Fibroblast of the aortic adventitia (primary cell): ENCODE results near the gene PREX1. TPM values are rescaled to one million over a fixed set of nuclear protein-coding genes. Genes with fewer than 3 reads are reported as not detected.

Source experiments
- DNase-seq: peaks from one replicate; pipeline ENCODE4 v3.0.0-alpha.2; 2010; ENCODE audit warnings: low read depth
- H3K4me3 ChIP-seq: 2 replicates; pipeline ENCODE4 v1.5.1; 2011; ENCODE audit warnings: low read depth, mild to moderate bottlenecking, control low read depth, low read length, moderate library complexity
- total RNA-seq: library from RNA; depleted of rRNA; stranded (reverse); fragments of >200 nt; gene quantifications from 2 replicates; pipeline ENCODE4 v1.2.3, GENCODE V29; 2012; ENCODE audit warnings: low replicate concordance
- TF ChIP-seq, protein P1 (sequence below): IDR thresholded peaks from 2 replicates; pipeline ENCODE4 v1.5.1; 2011; ENCODE audit warnings: mild to moderate bottlenecking, low read length, control low read depth, inconsistent platforms; ENCODE audit not compliant: insufficient read depth

PREX1 gene
- total RNA-seq, 1 donor, result 13.0 TPM

DNA sequence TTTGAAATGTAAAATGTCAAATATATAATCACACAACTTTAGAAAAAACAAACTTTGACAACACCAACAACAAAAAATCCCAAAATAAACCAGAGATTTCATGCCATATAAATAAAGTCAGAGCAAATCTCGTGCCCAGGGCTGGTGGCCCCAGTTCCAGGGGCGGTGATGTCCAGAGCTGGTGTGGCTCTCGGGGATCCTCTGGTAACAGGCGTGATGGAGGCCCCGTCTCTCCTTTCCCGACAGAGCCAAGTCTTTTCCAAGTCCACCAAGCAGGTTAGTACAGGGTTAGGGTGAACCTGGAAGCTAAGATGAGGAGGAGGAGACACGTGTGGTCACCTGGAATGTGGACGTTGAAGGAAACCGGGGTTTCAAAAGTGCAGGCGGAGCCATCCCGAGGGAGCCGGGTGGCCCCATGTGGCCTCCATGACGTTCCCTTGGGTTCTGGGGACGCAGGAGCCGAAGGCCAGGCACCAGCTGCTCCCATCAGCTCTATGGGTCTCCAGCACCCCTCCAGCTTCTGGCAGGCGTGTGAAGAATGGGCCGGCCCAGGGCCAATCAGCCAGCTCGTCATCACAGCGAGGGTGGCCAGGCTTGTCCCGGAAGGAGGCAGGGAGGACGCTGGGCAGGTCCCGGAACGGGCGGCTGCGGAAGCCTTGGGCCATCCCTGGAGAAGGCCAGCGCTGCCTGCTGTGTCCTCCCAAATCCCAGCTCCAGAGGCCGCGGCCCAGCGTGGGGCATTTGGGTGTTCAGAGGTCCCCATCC is 202.5 kb downstream of the PREX1 start:
- DNase-seq, result no peak
- no peak overlapping the region for H3K4me3 ChIP-seq
- TF ChIP-seq, protein P1, sequence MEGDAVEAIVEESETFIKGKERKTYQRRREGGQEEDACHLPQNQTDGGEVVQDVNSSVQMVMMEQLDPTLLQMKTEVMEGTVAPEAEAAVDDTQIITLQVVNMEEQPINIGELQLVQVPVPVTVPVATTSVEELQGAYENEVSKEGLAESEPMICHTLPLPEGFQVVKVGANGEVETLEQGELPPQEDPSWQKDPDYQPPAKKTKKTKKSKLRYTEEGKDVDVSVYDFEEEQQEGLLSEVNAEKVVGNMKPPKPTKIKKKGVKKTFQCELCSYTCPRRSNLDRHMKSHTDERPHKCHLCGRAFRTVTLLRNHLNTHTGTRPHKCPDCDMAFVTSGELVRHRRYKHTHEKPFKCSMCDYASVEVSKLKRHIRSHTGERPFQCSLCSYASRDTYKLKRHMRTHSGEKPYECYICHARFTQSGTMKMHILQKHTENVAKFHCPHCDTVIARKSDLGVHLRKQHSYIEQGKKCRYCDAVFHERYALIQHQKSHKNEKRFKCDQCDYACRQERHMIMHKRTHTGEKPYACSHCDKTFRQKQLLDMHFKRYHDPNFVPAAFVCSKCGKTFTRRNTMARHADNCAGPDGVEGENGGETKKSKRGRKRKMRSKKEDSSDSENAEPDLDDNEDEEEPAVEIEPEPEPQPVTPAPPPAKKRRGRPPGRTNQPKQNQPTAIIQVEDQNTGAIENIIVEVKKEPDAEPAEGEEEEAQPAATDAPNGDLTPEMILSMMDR, result no peak

DNA sequence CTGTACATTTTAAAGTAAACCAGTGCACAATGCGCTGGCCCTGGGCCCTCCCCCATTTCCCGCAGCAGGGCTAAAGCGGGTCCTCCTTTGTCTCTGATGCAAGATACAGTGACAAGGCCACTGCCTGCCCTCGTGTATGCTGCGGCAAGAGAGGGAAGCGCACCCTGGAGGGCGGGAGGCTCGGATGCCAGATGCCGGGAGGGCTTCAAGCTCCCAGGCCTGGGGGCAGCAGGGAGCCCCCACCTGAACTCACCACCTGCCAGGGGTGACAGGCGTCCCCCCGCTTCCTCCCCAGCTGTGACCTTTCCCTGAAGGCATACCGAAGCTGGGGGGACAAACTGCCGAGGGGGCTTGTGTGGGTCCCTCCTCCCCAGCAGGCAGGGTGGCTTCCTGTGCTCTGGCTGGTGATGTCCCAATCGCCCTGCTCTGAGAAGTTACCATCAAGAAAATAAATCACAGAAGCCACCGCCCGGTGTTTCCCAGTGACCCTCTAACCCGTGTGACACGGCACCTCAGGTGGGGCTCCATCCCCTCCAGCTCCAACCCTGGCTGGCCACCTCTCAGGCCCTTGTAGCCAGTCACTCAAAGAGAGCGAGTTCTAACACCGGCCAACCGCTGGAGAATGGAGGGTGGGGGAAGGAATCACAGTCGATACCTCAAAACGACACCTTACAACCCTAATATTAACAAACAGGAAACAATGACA is 203.3 kb downstream of the PREX1 start:
- H3K4me3 ChIP-seq, result no peak overlapping the region
- DNase-seq, result no peak
- TF ChIP-seq, protein P1, result no peak

DNA sequence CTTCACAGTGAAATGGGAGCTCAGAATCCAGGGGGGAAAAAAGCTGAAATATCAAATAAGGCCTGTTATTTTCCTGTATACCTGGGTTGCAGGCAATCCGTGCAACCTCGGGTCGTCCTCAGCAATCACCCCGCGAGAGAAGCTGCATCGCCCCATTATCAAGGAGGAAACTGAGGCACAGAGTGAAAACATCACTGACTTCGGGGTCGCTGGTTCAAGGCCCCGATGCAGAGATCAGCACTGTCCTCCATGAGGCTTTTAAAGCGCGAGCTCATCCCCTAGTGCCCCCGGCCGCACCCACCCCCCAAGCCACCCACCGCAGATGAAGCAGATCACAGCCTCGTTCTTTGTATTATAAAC is 203.9 kb downstream of the PREX1 start:
- DNase-seq, result no peak
- H3K4me3 ChIP-seq, result no peak overlapping the region
- TF ChIP-seq, protein P1, result no peak

DNA sequence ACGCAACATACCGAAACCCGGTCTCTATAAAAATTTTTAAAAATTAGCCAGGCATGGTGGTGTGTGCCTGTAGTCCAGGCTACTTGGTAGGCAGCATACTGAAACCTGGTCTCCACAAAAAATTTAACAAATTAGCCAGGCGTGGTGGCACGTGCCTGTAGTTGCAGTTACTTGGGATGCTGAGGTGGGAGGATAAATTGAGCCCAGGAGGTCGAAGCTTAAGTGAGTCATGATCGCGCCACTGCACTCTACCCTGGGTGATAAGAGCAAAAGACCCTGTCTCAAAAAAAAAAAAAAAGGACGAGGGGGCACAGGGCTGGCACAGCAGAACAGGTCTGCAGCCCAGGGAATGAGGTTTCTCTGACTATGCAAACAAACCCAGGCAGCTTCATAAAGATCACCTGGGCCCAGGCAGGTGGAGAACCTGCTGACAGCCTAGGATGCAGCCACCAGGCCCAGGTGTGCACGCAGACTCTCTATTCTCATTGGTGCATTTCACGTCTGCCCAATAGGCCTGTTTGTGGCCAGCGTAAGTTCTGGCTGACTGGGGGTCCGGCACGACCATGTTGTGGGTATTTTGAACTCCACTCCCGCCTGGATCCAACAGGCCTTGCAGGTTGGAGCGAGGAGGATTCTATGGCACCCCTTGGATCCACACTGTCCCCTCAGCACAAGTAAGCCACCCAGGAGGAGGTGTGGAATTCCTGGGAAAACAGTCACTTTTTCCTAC is 204.5 kb downstream of the PREX1 start:
- no peak for DNase-seq
- TF ChIP-seq, protein P1, result no peak
- H3K4me3 ChIP-seq, result no peak overlapping the region

DNA sequence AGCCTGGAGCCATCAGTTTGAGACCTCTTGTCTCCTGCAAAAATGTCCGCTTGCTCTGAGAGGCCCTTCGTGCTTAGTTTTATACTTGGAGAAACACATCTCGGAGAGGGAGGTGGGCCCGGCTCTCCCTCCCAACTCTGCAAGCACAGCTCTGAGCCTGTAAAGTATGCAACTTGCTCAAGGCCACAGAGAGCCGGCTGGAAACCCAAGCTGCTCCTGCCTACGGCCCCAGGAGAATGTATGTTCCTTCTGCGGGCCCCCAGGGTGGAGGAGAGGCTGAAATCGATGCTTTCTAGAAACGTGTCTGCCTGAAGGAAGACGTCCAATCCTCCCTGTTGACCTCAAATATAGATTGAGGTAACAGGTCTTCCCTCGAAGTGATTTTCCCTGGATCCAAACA is 205.4 kb downstream of the PREX1 start:
- H3K4me3 ChIP-seq, result no peak overlapping the region
- DNase-seq, result no peak

DNA sequence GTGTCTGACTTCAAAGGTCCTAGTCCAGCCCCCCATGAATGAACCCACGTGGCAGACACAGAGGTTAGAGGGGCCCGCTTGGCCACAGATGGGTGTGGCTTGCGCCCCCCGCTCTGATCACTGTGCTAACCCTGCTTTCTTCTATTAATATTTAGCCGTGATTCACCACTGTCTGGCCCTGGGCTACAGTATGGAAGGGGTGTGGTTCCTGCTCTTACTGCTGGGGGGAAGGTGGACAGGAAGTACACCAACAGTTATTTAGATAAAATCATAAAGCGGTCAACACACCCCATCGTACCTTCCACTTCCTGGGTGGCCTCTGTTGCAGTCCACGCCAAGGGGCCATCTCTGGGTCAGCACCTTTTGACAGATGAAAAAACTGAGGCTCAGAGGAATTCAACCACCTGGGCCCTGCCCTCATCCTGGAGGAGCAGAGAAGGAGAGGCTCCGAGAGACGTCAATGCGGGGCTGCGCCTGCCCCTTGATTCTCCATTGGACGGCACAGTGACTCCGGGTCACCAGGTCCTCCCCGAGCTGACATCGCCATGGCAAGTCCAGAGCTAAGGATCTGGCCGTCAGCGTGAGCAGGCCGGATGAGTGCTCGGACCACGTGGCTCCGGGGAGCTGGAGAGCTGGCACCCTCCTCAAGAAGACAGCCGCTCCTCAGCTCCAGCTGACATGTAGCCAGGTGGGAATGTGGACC is 206.3 kb downstream of the PREX1 start:
- H3K4me3 ChIP-seq, result no peak overlapping the region
- DNase-seq, result peak; percentile 19
- TF ChIP-seq, protein P1, result no peak

More for the DNA sequence above, 205.4 kb downstream of the PREX1 start:
- TF ChIP-seq, protein P1, result no peak
